Glomerular endothelial cell (primary cell): ENCODE data around the gene KRTAP10-1. TPM values are rescaled to one million over a fixed set of nuclear protein-coding genes. Genes with fewer than 3 reads are reported as not detected.
"Not testable (repeated sequence)": the region's sequence is repeated elsewhere in the genome, so short reads cannot be mapped to it uniquely, and the experiment has no call there.

ENCODE experiments used
- DNase-seq: peaks from one replicate; pipeline ENCODE4 v3.0.0-alpha.2; 2011; ENCODE audit warnings: low read depth, low spot score; ENCODE audit errors: extremely low read depth
- total RNA-seq: library from RNA; depleted of rRNA; stranded (reverse); fragments of >200 nt; gene quantifications from 2 replicates; pipeline ENCODE4 v1.2.3, GENCODE V29; 2015

The KRTAP10-1 gene
- total RNA-seq, 1 donor from 2014 or later: not detected

DNA sequence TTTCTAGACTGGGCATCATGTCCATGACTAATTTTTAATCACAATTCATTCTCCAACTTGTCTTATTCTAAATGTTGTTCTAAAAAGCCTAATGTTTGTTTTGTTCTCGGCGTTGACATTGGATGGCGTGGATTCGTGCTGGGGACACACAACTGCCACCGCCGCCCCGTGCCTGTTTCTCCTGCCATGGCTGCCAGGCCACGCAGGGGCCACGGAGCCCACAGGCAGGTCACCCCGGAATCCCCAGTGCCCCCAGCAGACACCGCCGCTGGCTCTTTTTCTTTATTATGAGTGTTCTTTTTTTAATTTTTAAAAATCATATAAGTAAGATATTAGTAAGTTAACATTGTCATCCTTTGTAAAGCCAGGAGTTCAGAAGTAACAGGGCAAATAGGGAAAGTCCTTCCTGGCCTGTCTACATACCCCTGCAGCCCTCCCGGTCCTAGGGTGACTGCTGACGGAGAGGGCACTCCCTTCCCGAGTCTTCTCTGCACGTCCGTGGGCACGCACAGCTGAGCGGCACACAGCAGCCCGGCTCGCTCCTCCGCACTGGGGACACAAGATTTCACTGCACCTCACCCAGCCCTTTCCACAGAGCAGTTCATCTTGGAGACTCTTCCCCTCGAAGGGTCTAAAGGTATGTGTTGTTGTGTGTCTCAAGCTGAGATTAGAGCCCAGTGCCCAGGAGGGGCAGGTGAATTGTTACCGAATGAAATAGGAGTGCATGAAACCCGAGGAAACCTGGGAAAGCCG, 32.1 kb downstream of the KRTAP10-1 start:
- DNase-seq: no peak

DNA sequence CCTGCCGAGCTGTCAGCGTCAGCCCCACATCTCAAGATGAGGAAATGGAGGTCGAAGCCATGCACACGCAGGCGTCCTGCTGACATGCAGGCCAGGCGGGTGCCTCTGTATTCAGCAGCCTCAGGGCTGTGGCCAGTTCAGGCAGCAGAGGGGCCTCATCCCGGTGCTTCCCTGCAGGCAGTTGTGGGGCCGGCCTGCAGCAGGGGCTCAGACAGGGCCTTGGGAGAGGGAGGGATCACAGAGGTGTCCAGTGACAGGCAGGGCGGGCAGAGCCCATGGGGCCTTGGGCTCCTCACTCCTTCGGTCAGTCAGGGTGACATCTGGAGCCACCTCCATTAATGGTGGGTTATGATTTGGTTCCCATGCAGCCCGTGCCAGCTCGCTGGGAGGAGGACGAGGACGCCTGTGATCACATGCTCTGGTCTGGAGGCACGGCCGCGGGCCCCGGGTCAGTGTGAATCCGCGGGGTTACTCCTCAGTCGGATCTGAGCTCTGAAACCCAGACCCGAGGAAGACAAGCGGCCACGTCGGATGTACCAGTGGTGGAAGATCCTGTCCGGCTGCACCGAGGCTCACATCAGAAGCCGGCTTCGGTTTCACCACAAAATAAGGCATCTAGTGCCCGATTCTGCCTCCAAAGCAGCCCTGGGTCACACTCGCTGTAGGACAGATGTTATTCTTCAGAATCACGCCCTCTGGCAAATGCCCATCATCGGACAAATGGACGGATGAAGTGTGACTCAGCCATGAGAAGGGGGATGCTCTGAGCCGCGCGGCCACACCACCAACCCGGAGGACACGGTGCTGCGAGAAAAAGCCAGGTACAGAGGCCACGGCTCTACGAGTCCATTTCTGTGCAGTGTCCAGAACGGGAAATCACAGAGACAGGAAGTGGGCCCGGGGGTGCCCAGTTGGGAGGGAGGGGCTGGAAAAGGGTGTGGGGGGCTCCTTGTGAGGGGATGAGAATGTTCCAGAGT, 33.4 kb downstream of the KRTAP10-1 start:
- no peak for DNase-seq

DNA sequence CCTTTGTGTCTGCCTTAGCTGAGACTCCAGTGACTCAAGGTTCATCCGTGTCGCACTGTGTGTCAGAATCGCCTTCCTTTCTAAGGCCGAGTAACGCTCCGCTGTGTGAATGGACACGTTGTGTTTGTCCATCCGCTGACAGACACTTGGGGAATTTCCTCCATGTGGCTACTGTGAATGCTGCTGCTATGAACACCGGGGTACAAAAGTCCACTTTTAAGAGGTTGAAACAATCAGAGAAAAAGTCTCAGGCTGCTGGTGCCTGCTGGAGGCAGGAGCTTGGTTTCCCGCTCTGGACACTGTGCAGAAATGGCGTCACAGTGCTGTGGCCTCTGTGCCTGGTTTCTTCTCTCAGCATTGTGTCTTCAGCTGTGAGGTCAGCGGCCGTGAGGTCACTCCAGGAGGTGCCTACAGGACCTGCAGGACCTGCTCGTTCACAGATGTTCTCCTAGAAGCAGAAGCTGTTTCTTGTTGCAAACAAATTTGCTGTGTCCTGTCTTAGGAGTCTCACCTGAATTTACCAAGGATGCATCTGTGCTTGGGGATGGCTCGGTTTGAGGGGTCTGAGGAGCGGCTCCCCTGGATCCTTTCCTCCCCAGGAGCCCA, 34.2 kb downstream of the KRTAP10-1 start:
- no peak for DNase-seq

DNA sequence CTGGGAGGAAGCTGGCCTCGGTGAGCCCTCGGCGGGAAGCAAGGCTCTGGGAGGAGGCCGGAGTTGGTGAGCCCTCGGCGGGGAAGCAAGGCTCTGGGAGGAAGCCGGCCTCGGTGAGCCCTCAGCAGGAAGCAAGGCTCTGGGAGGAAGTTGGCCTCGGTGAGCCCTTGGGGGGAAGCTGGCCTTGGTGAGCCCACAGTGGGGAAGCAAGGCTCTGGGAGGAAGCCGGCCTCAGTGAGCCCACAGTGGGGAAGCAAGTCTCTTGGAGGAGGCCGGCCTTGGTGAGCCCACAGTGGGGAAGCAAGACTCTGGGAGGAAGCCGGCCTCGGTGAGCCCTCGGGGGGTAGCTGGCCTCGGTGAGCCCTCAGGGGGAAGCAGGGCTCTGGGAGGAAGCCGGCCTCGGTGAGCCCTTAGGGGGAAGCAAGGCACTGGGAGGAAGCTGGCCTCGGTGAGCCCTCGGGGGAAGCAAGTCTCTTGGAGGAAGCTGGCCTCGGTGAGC, 36.0 kb downstream of the KRTAP10-1 start:
- no peak for DNase-seq

DNA sequence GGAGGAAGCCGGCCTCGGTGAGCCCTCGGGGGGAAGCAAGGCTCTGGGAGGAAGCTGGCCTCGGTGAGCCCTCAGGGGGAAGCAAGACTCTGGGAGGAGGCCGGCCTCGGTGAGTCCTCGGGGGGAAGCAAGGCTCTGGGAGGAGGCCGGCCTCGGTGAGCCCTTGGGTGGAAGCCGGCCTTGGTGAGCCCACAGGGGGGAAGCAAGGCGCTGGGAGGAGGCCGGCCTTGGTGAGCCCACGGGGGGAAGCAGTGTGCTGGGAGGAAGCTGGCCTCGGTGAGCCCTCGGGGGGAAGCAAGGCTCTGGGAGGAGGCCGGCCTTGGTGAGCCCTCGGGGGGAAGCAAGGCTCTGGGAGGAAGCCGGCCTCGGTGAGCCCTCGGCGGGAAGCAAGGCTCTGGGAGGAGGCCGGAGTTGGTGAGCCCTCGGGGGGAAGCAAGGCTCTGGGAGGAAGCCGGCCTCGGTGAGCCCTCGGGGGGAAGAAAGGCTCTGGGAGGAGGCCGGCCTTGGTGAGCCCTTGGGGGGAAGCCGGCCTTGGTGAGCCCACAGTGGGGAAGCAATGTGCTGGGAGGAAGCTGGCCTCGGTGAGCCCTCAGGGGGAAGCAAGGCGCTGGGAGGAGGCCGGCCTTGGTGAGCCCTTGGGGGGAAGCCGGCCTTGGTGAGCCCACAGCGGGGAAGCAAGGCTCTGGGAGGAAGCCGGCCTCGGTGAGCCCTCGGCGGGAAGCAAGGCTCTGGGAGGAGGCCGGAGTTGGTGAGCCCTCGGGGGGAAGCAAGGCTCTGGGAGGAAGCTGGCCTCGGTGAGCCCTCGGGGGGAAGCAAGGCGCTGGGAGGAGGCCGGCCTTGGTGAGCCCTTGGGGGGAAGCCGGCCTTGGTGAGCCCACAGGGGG, 36.7 kb downstream of the KRTAP10-1 start:
- DNase-seq: not testable (repeated sequence)

DNA sequence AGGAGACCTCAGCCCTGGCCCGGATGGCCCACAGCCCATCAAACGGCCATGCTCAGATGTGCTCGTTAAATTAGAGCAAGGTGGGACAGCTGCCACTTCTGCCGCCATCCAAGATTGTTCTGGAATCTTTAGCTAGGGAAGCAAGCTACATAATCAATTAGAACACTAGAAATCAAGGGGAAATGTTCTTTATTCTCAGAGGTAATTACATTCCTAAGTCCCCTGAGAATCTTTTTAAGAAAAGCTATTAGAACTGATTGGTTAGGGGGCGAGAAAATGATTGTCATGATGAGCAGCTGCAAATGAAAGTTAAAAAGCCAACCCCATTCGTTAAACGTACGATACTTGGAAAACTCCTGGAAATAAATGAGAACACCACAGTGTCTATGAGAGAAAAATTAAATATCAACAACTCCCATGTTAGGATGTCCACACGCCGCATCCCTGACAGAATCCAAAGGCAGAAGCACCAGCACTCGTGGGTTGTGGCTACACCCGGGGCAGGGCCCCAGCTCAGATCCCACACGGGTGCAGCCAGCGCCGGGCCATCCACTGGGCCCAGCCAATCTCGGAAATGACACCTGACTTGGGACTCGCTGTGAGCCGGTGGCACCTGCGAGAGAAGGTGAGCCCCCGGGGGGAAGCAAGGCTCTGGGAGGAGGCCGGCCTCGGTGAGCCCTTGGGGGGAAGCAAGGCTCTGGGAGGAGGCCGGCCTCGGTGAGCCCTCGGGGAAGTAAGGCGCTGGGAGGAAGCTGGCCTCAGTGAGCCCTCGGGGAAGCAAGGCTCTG, 37.6 kb downstream of the KRTAP10-1 start:
- no peak for DNase-seq

DNA sequence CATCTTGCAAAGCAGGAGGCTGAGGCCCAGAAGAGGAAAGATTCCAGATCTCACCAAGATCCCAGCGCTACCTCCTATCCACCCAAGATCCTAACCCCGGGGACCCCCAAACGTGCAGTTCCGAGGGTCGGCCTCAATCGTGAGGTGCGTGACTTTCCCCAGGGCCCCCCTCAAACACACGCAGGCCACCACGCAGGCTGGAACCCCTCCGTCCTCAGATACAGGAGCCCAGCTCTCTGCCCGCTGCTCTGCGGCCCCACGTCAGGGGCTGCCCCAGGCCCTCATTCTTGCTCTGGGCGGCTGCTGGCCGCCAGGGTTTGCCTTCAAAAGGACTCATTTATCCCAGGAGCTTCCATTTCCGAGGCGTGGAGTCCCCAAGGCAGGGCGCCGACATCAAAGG, 39.9 kb downstream of the KRTAP10-1 start:
- no peak for DNase-seq

DNA sequence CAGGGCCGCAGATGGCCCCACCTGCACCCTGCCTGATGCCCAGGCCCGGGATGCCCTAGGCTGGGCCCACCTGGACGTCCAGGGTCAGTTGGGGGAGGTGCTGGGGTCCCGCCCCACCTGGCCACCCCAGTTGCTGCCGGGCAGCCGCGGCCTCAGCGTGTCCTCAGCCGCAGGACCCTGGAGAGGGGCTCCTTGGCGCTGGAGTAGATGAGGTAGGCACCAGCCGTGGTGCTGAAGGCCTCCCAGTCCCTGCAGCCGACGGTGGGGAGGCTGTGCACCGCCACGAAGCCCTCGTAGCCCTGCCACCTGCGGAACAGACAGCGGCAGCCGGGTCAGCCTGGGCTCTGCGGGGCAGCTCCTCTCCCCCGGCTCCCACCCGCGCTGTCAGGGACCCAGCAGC, 40.4 kb downstream of the KRTAP10-1 start:
- no peak for DNase-seq

DNA sequence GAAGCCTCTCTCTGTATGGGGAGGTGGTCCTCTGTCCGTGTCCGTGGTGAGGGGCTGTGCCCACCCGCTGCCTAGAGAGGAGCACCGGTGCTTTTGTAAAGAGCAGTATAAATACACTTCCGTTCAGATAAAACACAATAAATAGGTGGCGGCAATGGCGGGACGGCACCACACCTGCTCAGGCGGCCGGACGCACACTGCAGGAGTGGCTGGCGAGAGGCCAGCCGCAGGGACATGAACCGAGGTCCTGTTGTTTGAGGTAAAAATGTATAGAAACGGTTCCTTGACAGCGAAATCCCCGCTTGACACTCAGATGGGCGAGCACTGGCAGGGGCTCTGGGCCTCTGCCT, 40.8 kb downstream of the KRTAP10-1 start:
- DNase-seq: no peak

DNA sequence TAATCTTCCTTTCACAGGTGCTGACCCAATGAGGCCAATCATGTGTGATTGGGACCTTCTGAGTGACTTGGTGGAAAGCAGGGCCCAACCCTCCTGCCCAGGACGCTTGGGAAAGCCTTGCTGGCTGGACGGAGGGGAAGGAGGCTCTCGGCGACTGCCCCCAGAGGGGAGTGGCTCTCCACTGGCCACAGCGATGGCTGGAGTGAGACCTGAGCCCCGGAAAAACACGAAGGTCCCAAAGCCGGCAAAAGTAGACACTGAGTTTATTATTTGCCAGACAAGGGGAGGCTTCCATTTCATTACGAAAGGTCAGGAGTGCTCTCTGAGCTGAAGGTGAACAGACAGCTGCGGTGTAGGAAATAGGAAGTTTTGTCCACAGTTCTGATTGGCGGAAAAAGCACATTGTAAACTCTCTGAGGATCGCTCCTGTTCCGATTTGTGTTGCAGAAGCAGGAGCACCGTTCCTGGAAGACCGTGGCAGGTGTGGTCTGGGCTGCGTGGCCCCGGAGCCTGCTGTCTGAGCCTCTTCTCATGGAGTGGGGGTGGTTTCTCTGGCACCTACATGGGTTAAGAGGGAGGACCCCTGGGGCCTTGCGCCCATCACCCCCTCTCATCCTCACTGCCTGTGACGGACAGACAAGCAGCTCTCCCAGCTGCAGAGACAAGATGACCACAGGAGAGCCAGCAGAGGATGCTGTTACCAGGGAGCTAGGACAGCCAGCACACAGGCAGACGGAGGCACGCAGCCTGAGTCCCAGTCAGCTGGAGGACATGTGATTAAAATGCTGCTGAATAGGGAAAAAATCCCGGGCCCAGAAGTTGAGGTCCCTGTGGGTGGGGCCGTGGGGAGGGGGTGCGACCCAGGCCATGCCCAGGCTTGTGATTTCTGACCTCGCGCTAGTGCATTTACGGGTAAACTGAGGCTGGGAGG, 41.5 kb downstream of the KRTAP10-1 start:
- no peak for DNase-seq

DNA sequence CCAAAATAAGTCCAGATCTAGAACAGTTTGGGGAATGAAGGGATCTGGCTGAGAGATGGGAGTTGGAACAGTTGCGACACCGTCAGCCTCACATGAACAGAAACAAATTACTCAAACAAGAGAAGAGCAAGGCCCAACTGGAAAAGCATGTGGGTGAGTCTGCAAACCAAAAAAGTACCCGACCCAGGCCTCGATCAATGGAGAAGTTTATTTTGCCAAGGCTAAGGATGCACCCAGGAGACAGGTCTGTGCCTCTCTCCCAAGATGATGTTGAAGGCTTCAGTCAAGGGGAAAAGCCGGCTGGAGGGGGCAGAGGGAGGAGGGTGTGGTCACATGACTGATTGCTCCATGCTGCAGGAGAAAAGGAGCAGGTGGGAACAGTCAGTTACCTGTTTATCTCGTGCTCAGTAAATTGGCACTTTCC, 42.3 kb downstream of the KRTAP10-1 start:
- no peak for DNase-seq

DNA sequence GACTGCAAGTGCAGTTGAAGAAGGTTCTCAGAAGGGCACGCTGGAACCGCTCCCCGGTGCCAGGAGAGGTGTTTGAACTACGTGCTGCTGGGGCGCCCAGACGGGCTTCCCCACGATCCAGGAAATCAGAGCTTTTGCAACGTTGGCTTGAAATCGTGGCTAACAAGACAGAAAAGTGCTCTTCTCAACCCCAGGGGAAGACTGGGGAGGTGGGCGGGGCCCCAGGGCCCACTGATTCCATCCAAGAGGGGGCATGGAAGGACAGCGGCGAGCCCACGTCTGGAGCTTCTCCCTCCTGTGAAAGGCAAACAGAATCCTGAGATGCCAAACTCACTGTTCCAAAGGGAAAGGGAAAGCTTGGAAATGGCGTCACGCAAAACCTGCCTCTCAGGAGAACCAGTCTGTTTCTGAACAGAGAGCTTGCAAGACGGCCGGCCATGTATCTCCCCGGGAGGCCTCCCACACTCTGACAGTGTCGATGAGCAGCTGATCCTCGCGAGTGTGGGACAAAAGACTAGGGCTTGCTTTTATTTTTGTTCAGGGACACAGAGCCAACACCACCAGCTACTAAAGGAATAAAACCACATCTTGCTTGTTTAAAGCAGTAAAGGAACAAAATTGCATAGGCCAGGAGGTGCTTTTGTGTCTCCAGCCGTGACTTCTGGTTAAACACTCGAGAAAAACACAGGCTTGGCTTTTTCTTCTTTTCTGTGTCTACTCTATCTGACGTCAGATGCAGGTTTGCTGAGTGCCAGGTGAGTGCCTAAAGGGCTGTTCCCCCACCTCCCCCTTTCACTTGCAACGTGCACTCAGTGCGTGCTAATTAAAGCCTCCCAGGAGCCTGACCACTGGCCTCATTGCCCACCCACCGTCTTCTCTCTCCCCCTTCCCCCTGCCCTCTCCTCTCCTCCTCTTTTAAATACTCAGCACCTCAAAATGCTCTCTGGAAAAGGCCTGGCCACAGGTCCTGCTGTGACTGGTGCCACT, 43.1 kb downstream of the KRTAP10-1 start:
- no peak for DNase-seq

DNA sequence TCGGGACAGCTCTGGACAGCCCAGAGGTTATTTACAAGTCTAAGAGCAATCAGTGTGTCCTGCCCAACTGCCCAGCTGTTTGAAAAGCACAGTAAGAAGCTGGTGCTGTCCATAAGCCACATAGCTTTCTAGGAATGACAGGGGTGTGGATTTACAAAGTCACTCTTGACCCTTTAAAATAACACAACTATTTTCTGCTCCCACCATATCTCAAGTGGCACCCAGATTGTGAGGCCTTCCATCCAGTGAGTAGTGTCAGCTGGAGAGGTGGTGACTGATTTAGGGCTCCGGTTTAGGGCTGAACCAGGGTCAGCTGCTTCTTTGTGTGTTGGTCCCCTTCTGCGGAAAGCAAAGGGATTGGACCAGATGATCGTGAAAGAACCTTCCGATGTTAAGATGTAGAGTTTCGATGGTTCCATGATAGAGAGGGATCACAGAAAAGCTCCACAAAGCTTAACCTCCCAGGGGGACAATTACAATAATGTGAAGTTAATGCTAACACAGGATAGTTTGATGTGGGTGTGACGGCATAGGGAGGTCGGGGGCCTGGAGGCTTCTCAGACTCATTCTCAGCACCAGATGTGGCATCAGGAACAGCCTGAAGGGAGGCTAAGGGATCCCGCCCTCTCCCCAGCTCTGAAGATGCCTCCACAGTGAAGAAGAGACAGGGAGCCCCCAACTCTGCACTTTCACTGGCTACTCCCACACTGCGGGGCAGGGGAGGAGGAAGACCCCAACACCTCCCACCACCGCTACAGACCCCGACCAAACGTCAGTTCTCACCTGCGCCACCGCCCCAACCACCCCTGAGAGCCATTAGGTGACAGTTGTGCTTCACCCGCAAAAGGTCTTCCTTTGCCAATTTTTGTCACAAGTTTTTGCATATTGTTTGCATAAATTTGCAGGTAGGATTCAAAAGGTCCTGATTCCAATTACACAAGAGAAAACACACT, 44.1 kb downstream of the KRTAP10-1 start:
- DNase-seq: no peak

DNA sequence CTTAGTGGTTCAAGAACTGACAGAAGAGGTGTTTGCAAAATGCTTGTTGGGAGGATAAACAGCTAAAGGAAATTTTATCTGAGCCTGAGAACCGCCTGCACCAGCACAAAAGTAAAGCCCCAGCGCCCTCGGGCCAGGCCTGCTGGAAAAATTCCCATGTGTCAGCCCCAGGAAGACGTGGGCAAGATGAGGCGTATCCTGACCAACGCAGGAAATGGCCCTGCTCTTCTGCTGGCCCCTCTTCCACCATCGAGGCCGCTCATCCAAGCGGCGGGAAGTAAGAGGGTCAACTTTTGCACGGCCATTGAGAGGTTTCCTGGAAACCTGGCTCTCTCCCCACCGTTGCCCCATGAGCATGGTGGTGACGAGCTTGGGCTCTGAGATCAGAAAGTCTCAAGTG, 45.0 kb downstream of the KRTAP10-1 start:
- no peak for DNase-seq

DNA sequence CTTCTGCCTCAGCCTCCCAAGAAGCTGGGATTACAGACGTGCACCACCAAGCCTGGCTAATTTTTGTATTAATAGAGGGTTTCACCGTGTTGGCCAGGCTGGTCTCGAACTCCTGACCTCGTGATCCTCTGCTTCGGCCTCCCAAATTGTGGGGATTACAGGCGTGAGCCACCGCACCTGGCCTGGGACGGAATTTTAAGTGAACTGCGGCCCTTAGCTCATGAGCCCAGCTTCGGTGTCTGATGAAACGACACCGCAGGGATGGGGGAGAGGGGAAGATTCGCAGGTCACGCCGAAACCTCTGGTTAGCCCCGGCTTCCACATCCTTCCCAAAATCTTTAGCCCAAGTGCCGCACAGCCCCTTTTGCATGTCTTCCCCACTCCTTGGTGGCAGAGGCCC, 45.6 kb downstream of the KRTAP10-1 start:
- DNase-seq: no peak
